ENCODE results near the gene CFTR. TPM values are rescaled to one million over a fixed set of nuclear protein-coding genes. Genes with fewer than 3 reads are reported as not detected.

Gene CFTR
- total and polyA plus RNA-seq, 2 donors from 2014 or later, result 2.5 to 12.8 TPM

GRCh38 chr7:117564627-117565026 is 84.8 kb downstream of the CFTR start:
- Histone ChIP-seq H3K9ac (ENCODE audit: low read length in 3 of 3) (no peak overlapping the region), H3K4me3 (ENCODE audit: low read length in 3 of 3) (no peak overlapping the region), H3K36me3 (ENCODE audit: control insufficient read depth in 2 of 3, insufficient read depth in 3 of 3, low read length in 3 of 3) (no peaks in the 10 kb centered on the region), H3K27ac (ENCODE audit: low read depth in 2 of 2, low read length in 2 of 2) (no peak overlapping the region), H3K27me3 (ENCODE audit: control insufficient read depth, insufficient read depth, low read length) (no peaks in the 10 kb centered on the region), H3K9me3 (ENCODE audit: control insufficient read depth in 2 of 3, insufficient read depth in 1 of 3, low read length in 3 of 3) (no peaks in the 10 kb centered on the region), H3K4me1 (ENCODE audit: control insufficient read depth in 2 of 3, insufficient read depth in 2 of 3, low read depth in 1 of 3, low read length in 3 of 3) (no peaks in the 10 kb centered on the region)
- intact Hi-C loops (cut with DNase I), result no loop called here
- no peak for FAIRE-seq
- TF ChIP-seq, protein P1, sequence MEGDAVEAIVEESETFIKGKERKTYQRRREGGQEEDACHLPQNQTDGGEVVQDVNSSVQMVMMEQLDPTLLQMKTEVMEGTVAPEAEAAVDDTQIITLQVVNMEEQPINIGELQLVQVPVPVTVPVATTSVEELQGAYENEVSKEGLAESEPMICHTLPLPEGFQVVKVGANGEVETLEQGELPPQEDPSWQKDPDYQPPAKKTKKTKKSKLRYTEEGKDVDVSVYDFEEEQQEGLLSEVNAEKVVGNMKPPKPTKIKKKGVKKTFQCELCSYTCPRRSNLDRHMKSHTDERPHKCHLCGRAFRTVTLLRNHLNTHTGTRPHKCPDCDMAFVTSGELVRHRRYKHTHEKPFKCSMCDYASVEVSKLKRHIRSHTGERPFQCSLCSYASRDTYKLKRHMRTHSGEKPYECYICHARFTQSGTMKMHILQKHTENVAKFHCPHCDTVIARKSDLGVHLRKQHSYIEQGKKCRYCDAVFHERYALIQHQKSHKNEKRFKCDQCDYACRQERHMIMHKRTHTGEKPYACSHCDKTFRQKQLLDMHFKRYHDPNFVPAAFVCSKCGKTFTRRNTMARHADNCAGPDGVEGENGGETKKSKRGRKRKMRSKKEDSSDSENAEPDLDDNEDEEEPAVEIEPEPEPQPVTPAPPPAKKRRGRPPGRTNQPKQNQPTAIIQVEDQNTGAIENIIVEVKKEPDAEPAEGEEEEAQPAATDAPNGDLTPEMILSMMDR (IDR thresholded peaks at IDR 0.05; ENCODE audit: borderline replicate concordance, extremely low read depth, insufficient read depth), result no peak
- DNase-seq, result no peak

- no peaks in the 10 kb centered on the region for H3K27me3 ChIP-seq (ENCODE audit: control insufficient read depth, insufficient read depth, low read length)
- no peaks in the 10 kb centered on the region for H3K9me3 ChIP-seq (ENCODE audit: control insufficient read depth in 2 of 3, insufficient read depth in 1 of 3, low read length in 3 of 3)
- H3K9ac ChIP-seq (ENCODE audit: low read length in 3 of 3), result no peak overlapping the region
- H3K27ac ChIP-seq (ENCODE audit: low read depth in 2 of 2, low read length in 2 of 2), result no peak overlapping the region
- no peaks in the 10 kb centered on the region for H3K4me1 ChIP-seq (ENCODE audit: control insufficient read depth in 2 of 3, insufficient read depth in 2 of 3, low read depth in 1 of 3, low read length in 3 of 3)
- intact Hi-C loops (cut with DNase I), result no loop called here
- no peak for FAIRE-seq
- TF ChIP-seq, protein P1 (IDR thresholded peaks at IDR 0.05; ENCODE audit: borderline replicate concordance, extremely low read depth, insufficient read depth), result no peak
- no peaks in the 10 kb centered on the region for H3K36me3 ChIP-seq (ENCODE audit: control insufficient read depth in 2 of 3, insufficient read depth in 3 of 3, low read length in 3 of 3)
- H3K4me3 ChIP-seq (ENCODE audit: low read length in 3 of 3), result no peak overlapping the region
- DNase-seq, result no peak
Measured at GRCh38 chr7:117565226-117565625, 85.4 kb downstream of the CFTR start.

DNA sequence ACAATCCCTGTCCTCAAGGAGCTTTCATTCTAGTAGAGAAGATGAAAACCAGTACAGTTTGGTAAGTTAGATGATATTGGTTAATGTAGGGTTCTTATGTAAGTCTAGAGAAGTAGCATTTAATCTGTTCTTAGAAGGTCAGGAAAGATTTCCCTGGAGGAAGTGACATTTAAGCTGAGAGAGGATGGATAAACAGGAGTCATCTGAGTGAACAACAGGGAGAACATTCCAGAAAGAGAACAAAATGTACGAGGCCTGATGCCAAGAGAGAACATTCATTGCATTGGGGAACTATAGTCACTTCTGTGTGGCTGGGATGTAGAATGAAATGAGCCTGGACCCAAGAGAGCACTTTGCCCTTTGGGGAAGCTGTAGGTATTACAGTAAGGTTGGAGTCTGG is 88.0 kb downstream of the CFTR start:
- no peaks in the 10 kb centered on the region for H3K36me3 ChIP-seq (ENCODE audit: control insufficient read depth in 2 of 3, insufficient read depth in 3 of 3, low read length in 3 of 3)
- TF ChIP-seq, protein P1 (IDR thresholded peaks at IDR 0.05; ENCODE audit: borderline replicate concordance, extremely low read depth, insufficient read depth), result no peak
- intact Hi-C loops (cut with DNase I), result no loop called here
- FAIRE-seq, result no peak
- H3K27ac ChIP-seq (ENCODE audit: low read depth in 2 of 2, low read length in 2 of 2), result no peak overlapping the region
- DNase-seq, result no peak
- no peaks in the 10 kb centered on the region for H3K9me3 ChIP-seq (ENCODE audit: control insufficient read depth in 2 of 3, insufficient read depth in 1 of 3, low read length in 3 of 3)
- no peaks in the 10 kb centered on the region for H3K27me3 ChIP-seq (ENCODE audit: control insufficient read depth, insufficient read depth, low read length)
- H3K9ac ChIP-seq (ENCODE audit: low read length in 3 of 3), result no peak overlapping the region
- no peaks in the 10 kb centered on the region for H3K4me1 ChIP-seq (ENCODE audit: control insufficient read depth in 2 of 3, insufficient read depth in 2 of 3, low read depth in 1 of 3, low read length in 3 of 3)
- no peak overlapping the region for H3K4me3 ChIP-seq (ENCODE audit: low read length in 3 of 3)

All from kidney (tissue), 14 donors.